Measurements from ENCODE around the gene VEPH1. TPM values are rescaled to one million over a fixed set of nuclear protein-coding genes. Genes with fewer than 3 reads are reported as not detected.

Gene VEPH1
- total RNA-seq, 1 donor from 2014 or later, result 8.8 TPM

- peaks cover 2% of the 10 kb centered on the region for H3K36me3 Mint-ChIP-seq (ENCODE audit: low read depth)
- H3K9me3 Mint-ChIP-seq, result peaks cover 7% of the 10 kb centered on the region
- DNase-seq (ENCODE audit: low read depth, low spot score), result no peak
- H3K4me3 Mint-ChIP-seq, result no peak overlapping the region
- no peak overlapping the region for H3K27ac Mint-ChIP-seq (ENCODE audit: unreplicated experiment)
- no peaks in the 10 kb centered on the region for H3K4me1 Mint-ChIP-seq
- TF ChIP-seq CTCF (conservative IDR thresholded peaks at IDR 0.05), result no peak
- no peaks in the 10 kb centered on the region for H3K27me3 Mint-ChIP-seq (ENCODE audit: low read depth)
Observed at GRCh38 chr3:157514371-157514895, 11.2 kb upstream of the VEPH1 start.

DNA sequence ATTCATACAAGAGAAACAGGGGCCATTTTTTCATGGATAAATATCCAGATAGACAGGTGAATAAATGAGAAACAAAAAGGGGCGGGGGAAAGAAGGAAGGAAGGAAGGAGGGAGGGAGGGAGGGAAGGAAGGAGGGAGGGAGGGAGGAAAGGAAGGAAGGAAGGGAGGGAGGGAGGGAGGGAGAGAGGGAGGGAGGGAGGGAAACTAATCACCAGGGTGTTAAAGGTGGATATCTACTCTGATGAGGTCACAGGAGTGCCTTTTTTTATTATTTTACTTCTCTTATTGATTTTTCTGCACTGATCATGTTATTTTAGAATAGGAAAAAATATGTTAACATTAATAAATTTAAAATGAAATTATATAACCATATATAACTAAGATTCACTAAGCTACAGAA lies 10.4 kb upstream of the VEPH1 start:
- Mint-ChIP-seq H3K36me3 (ENCODE audit: low read depth) (no peaks in the 10 kb centered on the region), H3K4me1 (no peaks in the 10 kb centered on the region), H3K4me3 (no peak overlapping the region), H3K27me3 (ENCODE audit: low read depth) (no peaks in the 10 kb centered on the region), H3K9me3 (peaks cover 5% of the 10 kb centered on the region), H3K27ac (ENCODE audit: unreplicated experiment) (no peak overlapping the region)
- DNase-seq (ENCODE audit: low read depth, low spot score), result no peak
- no peak for TF ChIP-seq CTCF (conservative IDR thresholded peaks at IDR 0.05)

- no peak for TF ChIP-seq CTCF (conservative IDR thresholded peaks at IDR 0.05)
Observed at GRCh38 chr3:157512534-157512933, 9.3 kb upstream of the VEPH1 start.

DNA sequence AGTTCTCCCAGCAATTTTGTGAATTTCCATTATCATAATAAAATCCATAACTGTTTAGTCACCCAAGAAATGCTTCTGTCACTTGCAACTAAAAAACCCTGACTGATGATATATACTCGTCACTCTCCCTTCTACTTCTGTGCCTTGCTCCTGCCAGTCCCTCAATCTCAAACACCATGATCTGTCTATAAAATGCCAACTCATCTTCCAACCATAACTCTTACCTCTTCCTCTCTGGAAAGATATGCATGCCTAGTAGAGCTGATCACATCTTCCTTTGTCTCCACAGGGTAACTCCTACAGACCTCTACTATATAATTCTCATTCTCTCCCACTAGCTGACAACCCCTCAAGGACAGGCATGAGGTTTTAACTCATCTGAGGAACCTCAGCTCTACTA lies 5.2 kb upstream of the VEPH1 start:
- no peak overlapping the region for H3K27ac Mint-ChIP-seq (ENCODE audit: unreplicated experiment)
- H3K36me3 Mint-ChIP-seq (ENCODE audit: low read depth), result no peaks in the 10 kb centered on the region
- no peak for TF ChIP-seq CTCF (conservative IDR thresholded peaks at IDR 0.05)
- DNase-seq (ENCODE audit: low read depth, low spot score), result no peak
- H3K9me3 Mint-ChIP-seq, result peaks cover 7% of the 10 kb centered on the region
- H3K4me3 Mint-ChIP-seq, result no peak overlapping the region
- H3K27me3 Mint-ChIP-seq (ENCODE audit: low read depth), result no peaks in the 10 kb centered on the region
- peaks cover 6% of the 10 kb centered on the region for H3K4me1 Mint-ChIP-seq

More at GRCh38 chr3:157512534-157512933, 9.3 kb upstream of the VEPH1 start:
- Mint-ChIP-seq H3K9me3 (peaks cover 7% of the 10 kb centered on the region), H3K27ac (ENCODE audit: unreplicated experiment) (no peak overlapping the region), H3K4me3 (no peak overlapping the region), H3K27me3 (ENCODE audit: low read depth) (no peaks in the 10 kb centered on the region), H3K36me3 (ENCODE audit: low read depth) (no peaks in the 10 kb centered on the region), H3K4me1 (no peaks in the 10 kb centered on the region)
- DNase-seq (ENCODE audit: low read depth, low spot score), result no peak

DNA sequence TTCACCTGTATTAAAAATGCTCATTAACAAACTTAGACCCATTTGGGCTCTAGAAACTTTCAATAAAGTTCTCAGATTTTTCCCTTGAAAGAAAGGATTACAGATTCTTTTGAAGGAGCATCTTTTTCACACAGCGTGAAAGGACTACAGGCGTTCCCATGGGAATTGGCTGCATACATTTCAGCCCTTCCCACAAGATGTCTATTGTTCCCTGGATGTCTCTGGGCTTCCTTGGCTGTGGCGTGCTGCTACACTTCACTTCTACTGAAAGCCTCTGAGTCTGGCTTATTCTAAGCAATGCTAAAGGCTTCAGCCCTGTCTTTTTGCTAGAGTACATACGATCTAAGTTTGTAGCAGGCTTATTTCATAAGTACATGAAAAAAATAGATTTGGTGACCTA lies 1.4 kb downstream of the VEPH1 start:
- peak; percentile 44 for DNase-seq (ENCODE audit: low read depth, low spot score)
- no peak for TF ChIP-seq CTCF (conservative IDR thresholded peaks at IDR 0.05)
- Mint-ChIP-seq H3K27me3 (ENCODE audit: low read depth) (peaks cover 11% of the 10 kb centered on the region), H3K27ac (ENCODE audit: unreplicated experiment) (peak overlapping the region; percentile 51), H3K36me3 (ENCODE audit: low read depth) (no peaks in the 10 kb centered on the region), H3K4me1 (peaks cover 50% of the 10 kb centered on the region), H3K9me3 (no peaks in the 10 kb centered on the region), H3K4me3 (peak overlapping the region; percentile 60)
